GM18870 (cell line): ENCODE data around the gene INCENP.

Source experiments
- ATAC-seq: cut with Tn5 transposase; IDR thresholded peaks from one replicate; pipeline ENCODE4 v1.9.1; 2021; ENCODE audit warnings: moderate library complexity; ENCODE audit not compliant: unreplicated experiment

Gene INCENP

GRCh38 chr11:62124186-62125113, 639 bp downstream of the INCENP start:
- ATAC-seq, result no peak

- ATAC-seq, result no peak
These were observed 1.5 kb downstream of the INCENP start for GRCh38 chr11:62125316-62125715.

GRCh38 chr11:62125881-62126280, 2.1 kb downstream of the INCENP start:
- ATAC-seq, result no peak

- no peak for ATAC-seq
These were observed 3.6 kb downstream of the INCENP start for GRCh38 chr11:62127426-62127825.

GRCh38 chr11:62127941-62128770, 4.3 kb downstream of the INCENP start:
- no peak for ATAC-seq

- no peak for ATAC-seq
These were observed 5.0 kb downstream of the INCENP start for GRCh38 chr11:62128835-62129234.

- ATAC-seq, result no peak
These were observed 5.9 kb downstream of the INCENP start for GRCh38 chr11:62129590-62130282.

GRCh38 chr11:62130283-62131169, 6.7 kb downstream of the INCENP start:
- ATAC-seq, result no peak

GRCh38 chr11:62131170-62131464, 7.3 kb downstream of the INCENP start:
- no peak for ATAC-seq

- no peak for ATAC-seq
These were observed 8.4 kb downstream of the INCENP start for GRCh38 chr11:62132191-62132590.

GRCh38 chr11:62132689-62133293, 9.0 kb downstream of the INCENP start:
- no peak for ATAC-seq

GRCh38 chr11:62133328-62134065, 9.7 kb downstream of the INCENP start:
- ATAC-seq, result no peak

- no peak for ATAC-seq
These were observed 13.6 kb downstream of the INCENP start for GRCh38 chr11:62137276-62137861.

- no peak for ATAC-seq
These were observed 14.2 kb downstream of the INCENP start for GRCh38 chr11:62137881-62138629.

GRCh38 chr11:62138630-62139425, 15.0 kb downstream of the INCENP start:
- ATAC-seq, result no peak

GRCh38 chr11:62139526-62140303, 15.9 kb downstream of the INCENP start:
- ATAC-seq, result no peak
